Ovary (tissue), 9 donors: ENCODE results near the gene PHF2. TPM values are rescaled to one million over a fixed set of nuclear protein-coding genes. Genes with fewer than 3 reads are reported as not detected.

Source experiments
- DNase-seq, 5 donors: peaks; one replicate each; pipeline ENCODE4 v3.0.0-alpha.2; 2019 to 2020
- H3K27ac ChIP-seq, 2 donors: fragments of 200-600 bp; one replicate each; pipeline versions ENCODE4 v1.5.1 to v1.8.0; 2019 to 2022
- H3K27me3 ChIP-seq: fragments of 200-600 bp; one replicate; pipeline ENCODE4 v1.8.0; 2022
- H3K36me3 ChIP-seq: fragments of 200-600 bp; sonication (generic); one replicate; pipeline ENCODE4 v1.5.1; 2019
- H3K4me1 ChIP-seq: one replicate; pipeline ENCODE4 v1.8.1; 2013; ENCODE audit warnings: mild to moderate bottlenecking, moderate library complexity; ENCODE audit not compliant: insufficient read depth
- H3K4me3 ChIP-seq: fragments of 200-600 bp; sonication (generic); one replicate; pipeline ENCODE4 v1.5.1; 2017
- H3K9me3 ChIP-seq, 2 donors: fragments of 200-600 bp in 1 of 2; sonication (generic) in 1 of 2; one replicate each; pipeline versions ENCODE4 v1.5.1 to v1.8.1; 2013 to 2019; ENCODE audit warnings: mild to moderate bottlenecking in 1 of 2, moderate library complexity in 1 of 2
- CTCF ChIP-seq, 3 donors: fragments of 450-650 bp in 2 of 3; fragments of 200-600 bp in 1 of 3; IDR thresholded peaks; one replicate each; pipeline versions ENCODE4 v1.5.1 to v1.8.0; 2016 to 2022; ENCODE audit warnings: antibody characterized with exemption in 3 of 3, mild to moderate bottlenecking in 1 of 3
- EP300 ChIP-seq: sonication (generic); formaldehyde crosslinking; IDR thresholded peaks from one replicate; pipeline ENCODE4 v1.6.1; 2017; ENCODE audit warnings: antibody characterized with exemption
- POLR2A ChIP-seq: fragments of 450-650 bp; IDR thresholded peaks from one replicate; pipeline ENCODE4 v1.6.1; 2017; ENCODE audit warnings: antibody characterized with exemption, mild to moderate bottlenecking, moderate library complexity
- WGBS, 3 donors: extraction: QIAGEN DNeasy Blood & Tissue Kit in 1 of 3; methylation state at CpG; one replicate each; pipeline versions ENCODE4 v1.1.5 to v1.1.7; 2013 to 2017; 5-methylcytosine and 5-hydroxymethylcytosine counted together
- intact Hi-C, 4 donors: fragments of 100-400 bp; cut with DNase I; formaldehyde crosslinking; loops; one replicate each; pipeline versions ENCODE4 v1.11.0 to v1.15.1; 2022 to 2023
- polyA plus RNA-seq, 2 donors: library from polyadenylated mRNA; stranded (reverse); fragments of 200-250 nt in 1 of 2; fragments of 350-450 nt in 1 of 2; fragmentation: Illumina TruSeq in 1 of 2; extraction: RNeasy Lipid Tissue Mini Kit (QIAGEN cat#74804) in 1 of 2; gene quantifications; one replicate each; pipeline ENCODE4 v1.2.3, GENCODE V29; 2013 to 2014
- total RNA-seq, 7 donors: library from RNA; depleted of rRNA in 2 of 7; stranded (reverse); fragments of >200 nt in 2 of 7; fragmentation: NEBNext Ultra II Directional in 3 of 7; extraction: Animal tissue kit (Norgen Biotek cat#: 25700) in 3 of 7; gene quantifications; one replicate each; pipeline versions ENCODE4 v1.1.0 to v1.2.4, GENCODE V29; 2016 to 2023
- donor health status: DM: no; HTN: no; CAD: no; lungs with moderate emphysema.
- donor health status: DM: no; HTN: no; CAD: no.
- donor health status: Bipolar disorder and iron deficiency.
- donor health status: DM: yes; HTN: yes; CAD: no.
- donor health status: DM: no; HTN: no; CAD: no.
- donor health status: DM: yes; HTN: yes; CAD: no.

PHF2 gene
- total and polyA plus RNA-seq, 9 donors: 20.3 to 50.1 (median 39.7) TPM

GRCh38 chr9:93653760-93654159, 77.4 kb downstream of the PHF2 start:
- no peaks in the 10 kb centered on the region for H3K36me3 ChIP-seq
- no peak overlapping the region for H3K27ac ChIP-seq
- intact Hi-C loops: no loop called here
- H3K9me3 ChIP-seq: no peaks in the 10 kb centered on the region
- H3K4me1 ChIP-seq: no peaks in the 10 kb centered on the region
- WGBS, 3 donors: 76 to 85% (median 82%) methylated on average over 3 of the region's 3 CpGs
- peak in 1 of 5 donors; percentile 2 for DNase-seq
- no peak for TF ChIP-seq EP300
- TF ChIP-seq POLR2A: no peak
- no peak for TF ChIP-seq CTCF (IDR thresholded peaks at IDR 0.05)
- no peaks in the 10 kb centered on the region for H3K27me3 ChIP-seq
- H3K4me3 ChIP-seq: no peak overlapping the region

- Histone ChIP-seq H3K27me3 (no peaks in the 10 kb centered on the region), H3K9me3 (no peaks in the 10 kb centered on the region), H3K4me3 (no peak overlapping the region), H3K36me3 (no peaks in the 10 kb centered on the region), H3K27ac (no peak overlapping the region), H3K4me1 (no peaks in the 10 kb centered on the region)
- DNase-seq: peak in 2 of 5 donors; percentile 15 to 22
- WGBS, 3 donors: 93 to 95% (median 93%) methylated on average over 21 of the region's 21 CpGs
- intact Hi-C loops: no loop called here
- TF ChIP-seq POLR2A (no peak), CTCF (IDR thresholded peaks at IDR 0.05) (no peak), EP300 (no peak)
These were observed 78.1 kb downstream of the PHF2 start for GRCh38 chr9:93654351-93654961.

DNA sequence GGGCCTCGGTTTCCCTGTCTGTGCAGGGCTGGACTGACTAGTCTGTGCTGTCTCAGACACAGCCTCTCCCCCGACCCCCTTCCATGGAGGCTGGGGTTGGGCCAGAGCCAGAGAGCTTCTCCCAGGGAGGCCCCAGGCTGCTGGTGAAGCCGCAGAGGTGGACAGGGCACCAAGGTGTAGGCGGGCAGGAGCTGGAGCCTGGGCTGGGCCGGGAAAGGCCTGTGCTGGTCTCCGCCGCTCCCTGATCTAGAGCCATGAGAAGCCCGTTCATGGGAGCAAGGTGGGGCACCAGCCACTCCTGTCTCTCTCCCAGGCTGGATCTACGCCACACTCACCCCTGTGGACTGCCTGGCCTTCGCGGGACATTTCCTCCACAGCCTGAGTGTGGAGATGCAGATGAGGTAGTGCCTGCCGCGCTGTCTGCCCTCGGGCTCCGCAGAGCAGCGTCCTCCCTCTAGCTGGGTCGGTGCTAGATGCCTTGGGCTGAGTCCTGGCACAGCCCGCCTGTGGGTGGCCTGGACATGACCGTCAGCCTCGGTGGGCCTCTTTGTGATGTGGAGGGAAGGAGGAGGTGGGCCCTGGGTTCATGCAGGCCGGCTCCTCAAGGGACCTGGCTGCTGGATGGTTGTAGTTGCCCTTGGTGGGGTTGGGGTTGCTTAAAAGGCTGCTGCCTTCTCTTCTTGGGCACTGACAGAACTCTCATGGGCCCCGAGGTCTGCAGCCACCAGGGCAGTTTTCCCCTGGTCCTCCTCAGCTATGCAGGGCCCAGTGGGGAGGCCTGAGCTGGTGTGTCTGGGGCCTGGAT, 79.4 kb downstream of the PHF2 start:
- DNase-seq: peak in 2 of 5 donors; percentile 16 to 28
- 95 to 97% (median 96%) methylated on average over 22 of the region's 22 CpGs for WGBS, 3 donors
- Histone ChIP-seq H3K4me3 (no peak overlapping the region), H3K27ac (no peak overlapping the region), H3K4me1 (no peaks in the 10 kb centered on the region), H3K36me3 (no peaks in the 10 kb centered on the region), H3K9me3 (no peaks in the 10 kb centered on the region), H3K27me3 (no peaks in the 10 kb centered on the region)
- TF ChIP-seq EP300 (no peak), CTCF (IDR thresholded peaks at IDR 0.05) (no peak)
- intact Hi-C loops: no loop called here

DNA sequence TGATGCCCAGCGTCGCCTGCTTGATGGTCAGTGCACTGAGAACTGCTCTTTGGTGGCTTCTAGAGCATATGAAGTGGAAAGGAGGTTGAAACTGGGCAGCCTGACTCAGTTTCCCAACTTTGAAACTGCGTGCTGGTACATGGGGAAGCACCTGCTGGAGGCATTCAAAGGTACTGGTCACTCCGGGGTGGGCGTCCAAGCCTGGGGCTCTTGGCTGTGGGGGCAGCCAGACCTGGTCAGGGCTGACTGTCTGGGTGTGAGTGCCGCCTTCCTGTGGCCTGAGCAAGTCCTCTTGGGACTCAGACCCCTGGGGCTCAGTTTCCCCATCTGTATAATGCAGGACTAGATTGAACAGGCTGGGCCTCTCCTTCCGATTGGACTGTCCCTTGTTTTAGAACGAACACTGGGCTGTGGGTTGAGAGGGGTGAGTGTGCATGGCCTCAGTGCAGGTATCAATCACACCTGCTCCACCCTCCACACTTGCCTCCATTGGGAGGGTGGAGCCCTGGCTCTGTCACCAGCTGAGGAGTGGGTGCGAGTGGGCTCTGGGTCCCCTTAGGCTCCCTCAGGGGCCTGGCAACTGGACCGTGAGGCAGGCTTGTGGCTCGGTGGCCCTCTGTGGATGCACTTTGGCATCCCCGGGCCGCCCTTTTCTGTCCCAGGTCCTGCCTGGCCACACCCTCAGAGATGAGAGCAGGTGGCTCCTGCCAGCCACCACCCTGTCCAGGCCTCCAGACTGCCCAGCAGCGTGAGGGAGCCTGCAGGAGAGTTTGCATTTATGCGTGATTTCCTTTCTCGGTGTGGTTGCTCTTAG, 80.2 kb downstream of the PHF2 start:
- no peaks in the 10 kb centered on the region for H3K36me3 ChIP-seq
- no peaks in the 10 kb centered on the region for H3K9me3 ChIP-seq
- no peak overlapping the region for H3K27ac ChIP-seq
- intact Hi-C loops: no loop called here
- H3K4me3 ChIP-seq: no peak overlapping the region
- TF ChIP-seq CTCF (IDR thresholded peaks at IDR 0.05) (no peak), POLR2A (no peak), EP300 (no peak)
- peak in 2 of 5 donors; percentile 12 to 23 for DNase-seq
- WGBS, 3 donors: 95 to 97% (median 96%) methylated on average over 16 of the region's 16 CpGs
- H3K27me3 ChIP-seq: no peaks in the 10 kb centered on the region
- no peaks in the 10 kb centered on the region for H3K4me1 ChIP-seq
